T-cell (primary cell): ENCODE measurements around the gene LY6G6F. TPM values are rescaled to one million over a fixed set of nuclear protein-coding genes. Genes with fewer than 3 reads are reported as not detected.

Experiments used
- ATAC-seq, 4 experiments: fragments of 200-7000 bp in 3 of 4; fragments of 150-1000 bp in 1 of 4; cut with Tn5 transposase; replicated peaks in 1 of 4; 1 replicate in 3 of 4; 2 replicates in 1 of 4; pipeline ENCODE4 v1.10.0; 2021; ENCODE audit warnings: moderate library complexity in 3 of 4, mild to moderate bottlenecking in 2 of 4, moderate number of reproducible peaks in 1 of 4
- CTCF ChIA-PET, 2 donors: fragments of 300-600 bp; sonication (Branson Sonifier 250); formaldehyde crosslinking; loops; one replicate each; lab custom pipeline; 2022; ENCODE audit warnings: antibody characterized with exemption in 2 of 2; lab: Charles Lee
- POLR2A ChIA-PET, 2 donors: fragments of 300-600 bp; sonication (Branson Sonifier 250); formaldehyde crosslinking; loops; one replicate each; lab custom pipeline; 2022; ENCODE audit warnings: antibody characterized with exemption in 2 of 2; lab: Charles Lee
- DNase-seq, 35 experiments: peaks; one replicate each; pipeline versions ENCODE4 v3.0.0 to v3.0.0-alpha.2; 2013 to 2023
- H3K27ac ChIP-seq: one replicate; pipeline ENCODE4 v1.5.1; 2013; ENCODE audit warnings: low read length
- H3K27me3 ChIP-seq, 2 experiments: replicated peaks in 1 of 2; 1 replicate in 1 of 2; 2 replicates in 1 of 2; pipeline versions ENCODE4 v1.6.1 to v1.7.0; 2013; ENCODE audit warnings: low read length in 1 of 2, mixed read lengths in 1 of 2; ENCODE audit not compliant: control insufficient read depth in 2 of 2, insufficient read depth in 2 of 2; ENCODE audit errors: extremely low read depth in 1 of 2
- H3K36me3 ChIP-seq, 2 donors: 1 replicate in 1 of 2; 2 replicates in 1 of 2; pipeline versions ENCODE4 v1.6.1 to v1.7.0; 2013; ENCODE audit warnings: low read length in 1 of 2; ENCODE audit not compliant: control insufficient read depth in 2 of 2, insufficient read depth in 1 of 2; ENCODE audit errors: extremely low read depth in 1 of 2
- H3K4me1 ChIP-seq, 2 experiments: 1 replicate in 1 of 2; 2 replicates in 1 of 2; pipeline versions ENCODE4 v1.6.1 to v1.7.0; 2013; ENCODE audit warnings: low read length in 2 of 2, mixed read lengths in 1 of 2; ENCODE audit not compliant: insufficient read depth in 2 of 2, control insufficient read depth in 1 of 2; ENCODE audit errors: extremely low read depth in 1 of 2
- H3K4me3 ChIP-seq, 2 donors: 1 replicate in 1 of 2; 2 replicates in 1 of 2; pipeline versions ENCODE4 v1.5.1 to v1.7.0; 2013; ENCODE audit warnings: mild to moderate bottlenecking in 2 of 2, low read length in 1 of 2, moderate library complexity in 1 of 2; ENCODE audit not compliant: control insufficient read depth in 1 of 2; ENCODE audit errors: extremely low read depth in 1 of 2
- H3K9me3 ChIP-seq: 2 replicates; pipeline ENCODE4 v1.7.0; 2013
- H3K27ac Mint-ChIP-seq, 2 donors: one replicate each; pipeline ENCODE4 v1.8.0; 2020 to 2021; ENCODE audit warnings: mild to moderate bottlenecking in 2 of 2, mixed read lengths in 2 of 2
- H3K27me3 Mint-ChIP-seq, 2 donors: one replicate each; pipeline ENCODE4 v1.8.0; 2021 to 2022; ENCODE audit warnings: mixed read lengths in 2 of 2
- H3K36me3 Mint-ChIP-seq: one replicate; pipeline ENCODE4 v1.8.0; 2021; ENCODE audit warnings: mixed read lengths
- H3K4me1 Mint-ChIP-seq, 3 donors: one replicate each; pipeline ENCODE4 v1.8.0; 2020 to 2022; ENCODE audit warnings: mixed read lengths in 3 of 3, mild to moderate bottlenecking in 1 of 3
- H3K4me3 Mint-ChIP-seq, 3 donors: one replicate each; pipeline ENCODE4 v1.8.0; 2020 to 2022; ENCODE audit warnings: mild to moderate bottlenecking in 3 of 3, mixed read lengths in 3 of 3, moderate library complexity in 3 of 3
- H3K9me3 Mint-ChIP-seq, 3 donors: one replicate each; pipeline ENCODE4 v1.8.0; 2020 to 2022; ENCODE audit warnings: mixed read lengths in 3 of 3
- WGBS: methylation state at CpG from one replicate; pipeline ENCODE4 v1.1.5; 2013; ENCODE audit warnings: missing lambda C conversion rate; ENCODE audit not compliant: insufficient coverage; 5-methylcytosine and 5-hydroxymethylcytosine counted together
- total RNA-seq, 35 experiments: library from RNA in 6 of 35; stranded (reverse) in 6 of 35; fragments of 120-200 nt in 1 of 35; gene quantifications; one replicate each; pipeline versions ENCODE4 v1.2.1 to v1.2.4 and lab custom pipeline; 2013 to 2026

The LY6G6F gene
- total RNA-seq, 5 donors from 2014 or later (not counting 1 experiment from before 2014, with no cell fraction given): not detected

DNA sequence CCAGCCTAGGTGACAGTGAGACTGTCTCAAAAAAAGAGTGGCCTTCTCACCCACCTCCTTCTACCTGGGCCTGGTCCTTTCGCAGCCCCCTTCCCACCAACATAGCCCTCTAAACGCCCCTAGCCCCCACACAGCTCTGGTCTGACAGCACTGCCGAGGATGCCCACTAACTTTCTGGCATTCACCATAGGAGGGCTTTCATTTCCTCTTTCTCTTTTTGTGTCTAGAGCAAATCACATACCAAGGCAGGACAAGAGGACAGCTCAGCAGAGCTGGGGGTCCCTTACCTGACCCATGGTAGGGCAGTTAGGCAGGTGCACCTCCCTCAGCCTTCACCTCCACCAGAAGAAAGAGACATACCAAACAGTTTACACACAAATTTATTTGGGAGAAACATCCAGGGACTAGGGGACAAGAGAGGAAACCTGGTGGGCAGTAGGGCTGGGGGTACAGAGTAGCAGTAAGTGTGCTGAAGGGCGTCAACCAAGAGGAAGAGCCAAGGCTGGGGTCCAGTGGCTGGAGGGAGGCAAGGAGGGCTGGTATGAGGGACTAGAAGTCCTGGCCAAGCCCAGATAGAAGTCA, 30.3 kb upstream of the LY6G6F start:
- Histone ChIP-seq H3K36me3 (peaks cover 12 to 21% of the 10 kb centered on the region in 2 donors), H3K27ac (no peak overlapping the region), H3K4me1 (peaks cover 0 to 15% of the 10 kb centered on the region in 2 experiments), H3K27me3 (no peaks in the 10 kb centered on the region), H3K9me3 (no peaks in the 10 kb centered on the region), H3K4me3 (no peak overlapping the region)
- peak overlapping the region in 1 of 2 donors; percentile 53 for H3K27ac Mint-ChIP-seq
- H3K4me3 Mint-ChIP-seq: no peak overlapping the region
- WGBS: 80% methylated on average over 4 of the region's 4 CpGs
- H3K36me3 Mint-ChIP-seq: peaks cover 14% of the 10 kb centered on the region
- ChIA-PET POLR2A (no interaction called here), CTCF (interaction anchor here in 1 of 2 donors (0.5 kb wide), 1 partner anchor 22 kb away, joined by 4 read pairs; no protein-coding TSS in a partner anchor)
- no peaks in the 10 kb centered on the region for H3K27me3 Mint-ChIP-seq
- peaks cover 14 to 18% (median 15%) of the 10 kb centered on the region in 3 donors for H3K4me1 Mint-ChIP-seq
- ATAC-seq (no peak), DNase-seq (no peak)
- no peaks in the 10 kb centered on the region for H3K9me3 Mint-ChIP-seq

GRCh38 chr6:31676904-31677303, 29.8 kb upstream of the LY6G6F start:
- Histone ChIP-seq H3K4me1 (peaks cover 0 to 20% of the 10 kb centered on the region in 2 experiments), H3K9me3 (no peaks in the 10 kb centered on the region), H3K36me3 (peaks cover 8 to 16% of the 10 kb centered on the region in 2 donors), H3K27ac (no peak overlapping the region), H3K4me3 (no peak overlapping the region), H3K27me3 (no peaks in the 10 kb centered on the region)
- POLR2A ChIA-PET: no interaction called here
- no peaks in the 10 kb centered on the region for H3K27me3 Mint-ChIP-seq
- no peaks in the 10 kb centered on the region for H3K9me3 Mint-ChIP-seq
- H3K27ac Mint-ChIP-seq: no peak overlapping the region
- H3K4me3 Mint-ChIP-seq: no peak overlapping the region
- peaks cover 16 to 23% (median 18%) of the 10 kb centered on the region in 3 donors for H3K4me1 Mint-ChIP-seq
- peaks cover 9% of the 10 kb centered on the region for H3K36me3 Mint-ChIP-seq
- WGBS: no CpG with 5 or more reads among the region's 6 CpGs
- CTCF ChIA-PET: interaction anchor here in 1 of 2 donors (0.5 kb wide), 1 partner anchor 23 kb away, joined by 4 read pairs; no protein-coding TSS in a partner anchor
- DNase-seq: no peak
- ATAC-seq: no peak

DNA sequence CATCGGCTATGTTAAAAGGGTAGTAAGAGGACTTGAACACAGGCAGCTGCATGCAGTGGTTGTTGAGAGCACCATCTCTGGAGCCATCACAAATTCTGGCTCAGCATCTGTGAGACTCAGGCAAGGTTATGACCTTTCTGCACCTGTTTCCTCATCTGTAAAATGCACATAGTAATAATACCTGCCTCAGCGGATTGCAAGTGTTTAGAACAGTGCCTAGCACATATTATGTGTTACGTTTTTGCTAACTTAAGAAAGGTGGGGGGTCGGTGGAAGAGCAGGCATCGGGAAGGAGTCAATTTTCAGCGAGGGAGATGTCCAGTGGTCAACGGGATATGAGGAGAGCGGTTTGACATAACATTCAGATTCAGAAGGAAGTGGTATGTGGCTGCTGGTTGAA, 28.7 kb upstream of the LY6G6F start:
- ATAC-seq: no peak
- DNase-seq: no peak
- H3K27me3 Mint-ChIP-seq: no peaks in the 10 kb centered on the region
- Histone ChIP-seq H3K27ac (no peak overlapping the region), H3K4me3 (no peak overlapping the region), H3K4me1 (peaks cover 0 to 21% of the 10 kb centered on the region in 2 experiments), H3K9me3 (no peaks in the 10 kb centered on the region), H3K27me3 (no peaks in the 10 kb centered on the region), H3K36me3 (peaks cover 7 to 8% of the 10 kb centered on the region in 2 donors)
- CTCF ChIA-PET: no interaction called here
- 73% methylated on average over 8 of the region's 8 CpGs for WGBS
- H3K4me1 Mint-ChIP-seq: peaks cover 16 to 23% (median 18%) of the 10 kb centered on the region in 3 donors
- H3K9me3 Mint-ChIP-seq: no peaks in the 10 kb centered on the region
- no peak overlapping the region for H3K4me3 Mint-ChIP-seq
- H3K36me3 Mint-ChIP-seq: peaks cover 4% of the 10 kb centered on the region
- POLR2A ChIA-PET: interaction anchor here in 1 of 2 donors (0.6 kb wide), 1 partner anchor 129 kb away, joined by 3 read pairs; no protein-coding TSS in a partner anchor
- peak overlapping the region in 1 of 2 donors; percentile 5 for H3K27ac Mint-ChIP-seq

- Mint-ChIP-seq H3K27me3 (no peaks in the 10 kb centered on the region), H3K27ac (peak within 1 kb of the TSS; percentile 45 to 85), H3K36me3 (no peaks in the 10 kb centered on the region), H3K4me3 (peak within 1 kb of the TSS; percentile 84 to 91 (median 86)), H3K9me3 (no peaks in the 10 kb centered on the region), H3K4me1 (peaks cover 16 to 23% (median 18%) of the 10 kb centered on the region in 3 donors)
- 17% methylated on average over 16 of the region's 17 CpGs for WGBS
- DNase-seq: peak in 27 of 35 experiments; percentile 20 to 76 (median 40)
- ATAC-seq: peak; percentile 68 to 81 (median 78)
- peak within 1 kb of the TSS; percentile 5 for H3K27ac ChIP-seq
- CTCF ChIA-PET: interaction anchor here in 1 of 2 donors (0.5 to 0.6 kb wide), 3 partner anchors 82 to 149 kb away, joined by 3 to 6 read pairs (median 5); no protein-coding TSS in a partner anchor
- no peaks in the 10 kb centered on the region for H3K27me3 ChIP-seq
- H3K9me3 ChIP-seq: no peaks in the 10 kb centered on the region
- POLR2A ChIA-PET: no interaction called here
- peak within 1 kb of the TSS; percentile 49 to 64 for H3K4me3 ChIP-seq
- peaks cover 0 to 21% of the 10 kb centered on the region in 2 experiments for H3K4me1 ChIP-seq
- H3K36me3 ChIP-seq: no peaks in the 10 kb centered on the region
Measured at GRCh38 chr6:31680226-31681134, 26.2 kb upstream of the LY6G6F start, which contains the start of gene LY6G5C. TSS of gene LY6G5C (minus strand) at chr6:31681067. CDS start at chr6:31680373, 694 bp downstream.

GRCh38 chr6:31681135-31681671, 25.5 kb upstream of the LY6G6F start:
- H3K36me3 ChIP-seq: peaks cover 0 to 2% of the 10 kb centered on the region in 2 donors
- H3K9me3 ChIP-seq: no peaks in the 10 kb centered on the region
- Mint-ChIP-seq H3K27ac (peak overlapping the region; percentile 45 to 85), H3K4me1 (peaks cover 16 to 23% (median 18%) of the 10 kb centered on the region in 3 donors), H3K36me3 (peaks cover 2% of the 10 kb centered on the region), H3K9me3 (no peaks in the 10 kb centered on the region), H3K27me3 (no peaks in the 10 kb centered on the region), H3K4me3 (peak overlapping the region; percentile 84 to 91 (median 86))
- peak overlapping the region; percentile 5 for H3K27ac ChIP-seq
- ChIA-PET CTCF (interaction anchor here in 1 of 2 donors (0.6 kb wide), 2 partner anchors 107 to 148 kb away, joined by 5 to 6 read pairs; no protein-coding TSS in a partner anchor), POLR2A (no interaction called here)
- H3K4me1 ChIP-seq: peaks cover 0 to 21% of the 10 kb centered on the region in 2 experiments
- peak overlapping the region; percentile 49 to 64 for H3K4me3 ChIP-seq
- ATAC-seq (peak; percentile 62 to 73 (median 68)), DNase-seq (peak in 16 of 35 experiments; percentile 12 to 60 (median 31))
- WGBS: 0% methylated on average over 35 of the region's 40 CpGs
- H3K27me3 ChIP-seq: no peaks in the 10 kb centered on the region

DNA sequence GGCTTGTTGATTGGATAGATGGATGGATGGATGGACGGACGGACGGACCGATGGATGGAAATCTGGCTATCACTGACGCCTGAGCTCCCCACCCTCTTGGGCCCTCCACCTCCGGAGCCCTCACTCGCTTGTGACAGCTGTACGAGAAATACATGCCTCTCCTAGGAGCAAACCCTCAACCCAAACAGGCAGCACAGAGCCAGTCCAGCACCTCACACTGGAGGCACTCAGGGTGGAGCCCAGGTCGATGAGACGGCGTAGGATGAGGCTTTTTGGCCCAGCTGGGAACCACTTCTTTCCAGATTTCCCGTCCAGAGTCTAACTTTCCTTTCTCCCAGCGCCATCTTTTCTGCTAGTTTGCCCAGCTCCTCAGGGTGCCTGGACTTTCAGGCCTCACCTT, 23.1 kb upstream of the LY6G6F start:
- 94% methylated on average over 10 of the region's 13 CpGs for WGBS
- no peaks in the 10 kb centered on the region for H3K9me3 Mint-ChIP-seq
- no peak overlapping the region for H3K4me3 Mint-ChIP-seq
- ChIA-PET CTCF (no interaction called here), POLR2A (no interaction called here)
- no peaks in the 10 kb centered on the region for H3K27me3 Mint-ChIP-seq
- peaks cover 17% of the 10 kb centered on the region for H3K36me3 Mint-ChIP-seq
- H3K4me3 ChIP-seq: no peak overlapping the region
- DNase-seq (no peak), ATAC-seq (no peak)
- H3K4me1 Mint-ChIP-seq: peaks cover 16 to 23% (median 18%) of the 10 kb centered on the region in 3 donors
- no peak overlapping the region for H3K27ac ChIP-seq
- H3K9me3 ChIP-seq: no peaks in the 10 kb centered on the region
- peaks cover 3 to 25% of the 10 kb centered on the region in 2 donors for H3K36me3 ChIP-seq
- H3K27me3 ChIP-seq: no peaks in the 10 kb centered on the region
- no peak overlapping the region for H3K27ac Mint-ChIP-seq
- peaks cover 0 to 21% of the 10 kb centered on the region in 2 experiments for H3K4me1 ChIP-seq
